ENCODE measurements around the gene KCNT2. TPM values are rescaled to one million over a fixed set of nuclear protein-coding genes. Genes with fewer than 3 reads are reported as not detected.

Gene KCNT2
- total RNA-seq, 4 donors from 2014 or later: 0.35 to 0.88 (median 0.51) TPM; not detected in 1

DNA sequence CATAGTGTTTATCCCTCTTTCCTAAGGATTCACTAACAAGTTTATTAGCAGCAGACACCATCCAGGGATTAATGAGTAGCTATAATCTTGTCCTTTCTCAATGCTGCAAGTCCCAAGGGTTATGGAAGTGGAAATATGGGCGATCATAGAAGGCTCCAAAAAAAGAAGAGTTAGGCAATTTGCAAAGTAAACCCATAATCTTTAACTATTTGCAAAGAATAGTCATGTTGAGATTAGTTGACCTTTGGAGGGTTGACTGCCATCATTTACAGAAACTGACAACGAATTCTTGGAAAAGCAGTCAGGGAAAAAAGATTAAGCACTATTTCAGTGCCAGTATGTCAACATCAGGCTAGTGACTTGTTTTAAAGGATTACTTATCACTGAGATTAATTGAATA lies 169.9 kb downstream of the KCNT2 start:
- Histone ChIP-seq H3K9me3 (no peaks in the 10 kb centered on the region), H3K27ac (no peak overlapping the region), H3K4me3 (no peak overlapping the region), H3K4me1 (no peaks in the 10 kb centered on the region), H3K27me3 (no peaks in the 10 kb centered on the region), H3K36me3 (no peaks in the 10 kb centered on the region)
- no peak for ATAC-seq
- TF ChIP-seq, protein P1, sequence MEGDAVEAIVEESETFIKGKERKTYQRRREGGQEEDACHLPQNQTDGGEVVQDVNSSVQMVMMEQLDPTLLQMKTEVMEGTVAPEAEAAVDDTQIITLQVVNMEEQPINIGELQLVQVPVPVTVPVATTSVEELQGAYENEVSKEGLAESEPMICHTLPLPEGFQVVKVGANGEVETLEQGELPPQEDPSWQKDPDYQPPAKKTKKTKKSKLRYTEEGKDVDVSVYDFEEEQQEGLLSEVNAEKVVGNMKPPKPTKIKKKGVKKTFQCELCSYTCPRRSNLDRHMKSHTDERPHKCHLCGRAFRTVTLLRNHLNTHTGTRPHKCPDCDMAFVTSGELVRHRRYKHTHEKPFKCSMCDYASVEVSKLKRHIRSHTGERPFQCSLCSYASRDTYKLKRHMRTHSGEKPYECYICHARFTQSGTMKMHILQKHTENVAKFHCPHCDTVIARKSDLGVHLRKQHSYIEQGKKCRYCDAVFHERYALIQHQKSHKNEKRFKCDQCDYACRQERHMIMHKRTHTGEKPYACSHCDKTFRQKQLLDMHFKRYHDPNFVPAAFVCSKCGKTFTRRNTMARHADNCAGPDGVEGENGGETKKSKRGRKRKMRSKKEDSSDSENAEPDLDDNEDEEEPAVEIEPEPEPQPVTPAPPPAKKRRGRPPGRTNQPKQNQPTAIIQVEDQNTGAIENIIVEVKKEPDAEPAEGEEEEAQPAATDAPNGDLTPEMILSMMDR (IDR thresholded peaks at IDR 0.05 in 4 of 5, conservative IDR thresholded peaks at IDR 0.05 in 1 of 5): no peak
- no peak for TF ChIP-seq POLR2A (IDR thresholded peaks at IDR 0.05)
- intact Hi-C loops (cut with DNase I; ENCODE audit: low total_unique reads): no loop called here
- in situ Hi-C loops (cut with MboI; ENCODE audit: low sequenced_read_pairs in 4 of 4): no loop called here
- DNase-seq: no peak

DNA sequence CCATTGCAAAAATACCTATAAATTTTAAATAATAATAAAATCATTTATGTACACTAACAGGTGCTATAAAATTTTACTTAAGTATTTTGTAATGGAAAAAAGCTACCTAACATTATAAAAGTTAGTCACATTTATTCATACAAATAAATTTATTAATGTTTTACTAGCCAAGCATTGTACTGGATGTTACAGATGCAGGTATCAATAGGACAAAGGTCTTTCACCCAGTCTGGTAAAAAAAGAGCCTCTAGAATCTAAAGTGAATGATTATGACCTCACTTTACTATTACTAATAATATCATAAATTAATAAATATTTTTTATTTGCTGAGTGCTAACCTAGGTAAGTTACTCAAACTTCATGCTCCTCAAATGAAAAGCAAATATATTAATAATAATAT lies 170.6 kb downstream of the KCNT2 start:
- Histone ChIP-seq H3K9me3 (no peaks in the 10 kb centered on the region), H3K36me3 (no peaks in the 10 kb centered on the region), H3K27me3 (no peaks in the 10 kb centered on the region), H3K4me1 (no peaks in the 10 kb centered on the region), H3K4me3 (no peak overlapping the region), H3K27ac (no peak overlapping the region)
- in situ Hi-C loops (cut with MboI; ENCODE audit: low sequenced_read_pairs in 4 of 4): no loop called here
- DNase-seq (no peak), ATAC-seq (no peak)
- intact Hi-C loops (cut with DNase I; ENCODE audit: low total_unique reads): no loop called here
- TF ChIP-seq, protein P1 (IDR thresholded peaks at IDR 0.05 in 4 of 5, conservative IDR thresholded peaks at IDR 0.05 in 1 of 5): no peak
- TF ChIP-seq POLR2A (IDR thresholded peaks at IDR 0.05): no peak

DNA sequence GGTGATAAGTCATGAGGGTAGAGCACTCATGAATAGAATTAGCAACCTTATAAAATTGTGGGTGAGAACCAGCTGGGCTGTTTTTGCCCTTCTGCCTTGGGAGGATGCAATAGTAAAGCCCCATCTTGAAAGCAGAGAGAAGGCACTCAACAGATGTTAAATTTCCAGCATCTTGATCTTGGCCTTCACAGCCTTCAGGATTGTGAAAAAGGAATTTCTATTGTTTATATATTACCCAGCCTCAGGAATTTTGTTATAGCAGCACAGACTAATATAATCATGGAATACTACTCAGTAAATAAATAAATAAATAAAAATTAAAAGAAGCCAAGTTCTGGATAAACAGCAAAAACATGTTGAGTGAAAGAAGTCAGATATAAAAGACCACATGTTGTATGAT lies 175.2 kb downstream of the KCNT2 start:
- Histone ChIP-seq H3K36me3 (no peaks in the 10 kb centered on the region), H3K9me3 (no peaks in the 10 kb centered on the region), H3K27me3 (no peaks in the 10 kb centered on the region), H3K4me3 (no peak overlapping the region), H3K4me1 (no peaks in the 10 kb centered on the region), H3K27ac (no peak overlapping the region)
- DNase-seq (no peak), ATAC-seq (no peak)
- intact Hi-C loops (cut with DNase I; ENCODE audit: low total_unique reads) (no loop called here), in situ Hi-C loops (cut with MboI; ENCODE audit: low sequenced_read_pairs in 4 of 4) (no loop called here)
- TF ChIP-seq POLR2A (IDR thresholded peaks at IDR 0.05): no peak
- TF ChIP-seq, protein P1 (IDR thresholded peaks at IDR 0.05 in 4 of 5, conservative IDR thresholded peaks at IDR 0.05 in 1 of 5): no peak

DNA sequence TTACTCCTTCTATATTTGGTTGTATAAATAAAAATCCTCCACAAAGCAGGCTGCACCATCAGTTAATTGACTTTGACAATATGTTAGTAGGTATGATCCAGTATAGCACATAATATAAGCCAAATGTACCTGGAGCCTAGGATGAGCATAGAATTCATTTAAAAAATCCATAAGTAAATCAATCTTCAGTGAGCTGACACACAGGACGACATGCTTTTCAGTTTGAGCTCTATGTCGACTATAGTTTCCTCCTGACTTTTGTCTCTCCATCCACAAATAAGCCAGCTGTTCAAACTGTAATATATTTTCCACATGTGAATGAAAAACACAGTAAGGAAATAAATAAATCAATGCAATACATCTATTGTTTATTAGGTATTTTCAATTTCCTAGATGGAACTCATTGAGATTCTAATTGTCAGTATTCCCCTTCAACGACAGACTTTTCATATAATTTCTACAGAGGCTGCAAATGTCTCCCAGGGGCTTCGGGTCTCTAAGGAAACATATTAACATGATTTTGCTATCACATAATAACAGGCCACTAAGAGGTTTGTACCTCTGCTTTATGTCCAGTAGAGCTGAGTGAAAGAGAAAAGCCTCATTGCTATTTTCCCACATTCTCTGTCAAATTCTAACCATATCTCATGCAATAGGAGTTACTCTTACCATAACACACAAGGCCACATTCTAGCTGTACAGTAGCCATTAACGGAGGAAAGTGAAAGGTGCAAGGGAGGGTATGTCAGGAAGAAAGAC lies 180.1 kb downstream of the KCNT2 start:
- intact Hi-C loops (cut with DNase I; ENCODE audit: low total_unique reads): no loop called here
- Histone ChIP-seq H3K4me1 (no peaks in the 10 kb centered on the region), H3K27me3 (no peaks in the 10 kb centered on the region), H3K4me3 (no peak overlapping the region), H3K9me3 (no peaks in the 10 kb centered on the region), H3K27ac (no peak overlapping the region), H3K36me3 (no peaks in the 10 kb centered on the region)
- ATAC-seq (no peak), DNase-seq (no peak)
- TF ChIP-seq, protein P1 (IDR thresholded peaks at IDR 0.05 in 4 of 5, conservative IDR thresholded peaks at IDR 0.05 in 1 of 5): no peak
- no peak for TF ChIP-seq POLR2A (IDR thresholded peaks at IDR 0.05)
- in situ Hi-C loops (cut with MboI; ENCODE audit: low sequenced_read_pairs in 4 of 4): no loop called here

DNA sequence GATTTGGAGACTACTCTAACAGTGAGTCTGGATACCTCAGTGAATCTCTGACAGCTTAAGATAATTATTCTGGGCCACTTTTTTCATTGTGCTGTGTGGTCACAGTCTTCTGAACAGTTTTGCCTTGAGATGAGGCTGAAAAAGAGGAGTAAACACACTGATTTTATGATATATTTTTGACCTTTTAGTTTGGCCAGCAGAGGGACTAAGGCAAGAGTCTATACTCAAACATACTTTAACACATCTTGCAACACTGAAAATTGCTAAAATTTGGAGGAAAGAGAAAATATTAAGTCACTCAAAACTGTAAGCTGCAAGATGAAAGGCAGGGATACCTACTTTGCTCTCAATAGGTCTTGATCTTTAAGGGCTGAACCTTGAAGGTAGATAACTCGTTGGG lies 182.7 kb downstream of the KCNT2 start:
- Histone ChIP-seq H3K36me3 (no peaks in the 10 kb centered on the region), H3K9me3 (no peaks in the 10 kb centered on the region), H3K4me1 (no peaks in the 10 kb centered on the region), H3K4me3 (no peak overlapping the region), H3K27ac (no peak overlapping the region), H3K27me3 (no peaks in the 10 kb centered on the region)
- in situ Hi-C loops (cut with MboI; ENCODE audit: low sequenced_read_pairs in 4 of 4): no loop called here
- TF ChIP-seq, protein P1 (IDR thresholded peaks at IDR 0.05 in 4 of 5, conservative IDR thresholded peaks at IDR 0.05 in 1 of 5): no peak
- no peak for TF ChIP-seq POLR2A (IDR thresholded peaks at IDR 0.05)
- DNase-seq (no peak), ATAC-seq (no peak)
- intact Hi-C loops (cut with DNase I; ENCODE audit: low total_unique reads): no loop called here

Measured in gastrocnemius medialis (tissue), 4 donors.